HepG2 (cell line): ENCODE results near the gene TNXB. TPM values are rescaled to one million over a fixed set of nuclear protein-coding genes. Genes with fewer than 3 reads are reported as not detected.

Experiments
- ATAC-seq: fragments of 200-7000 bp; cut with Tn5 transposase; 3 replicates; pipeline ENCODE4 v1.9.1; 2020; ENCODE audit warnings: mild to moderate bottlenecking, moderate library complexity
- BruUV-seq: library from RNA; stranded (reverse); fragments of 400-500 nt; replicated peaks from 2 replicates; lab custom pipeline; 2021; lab: Mats Ljungman, UMichigan
- CTCF ChIA-PET: fragments of 300-600 bp; formaldehyde crosslinking; extraction: SDS; loops from one replicate; lab custom pipeline; 2021; ENCODE audit warnings: low total read pairs, inconsistent platforms, low intra/inter-chr PET ratio; lab: Yijun Ruan, JAX
- POLR2A ChIA-PET: fragments of 350-600 bp; sonication (Branson Sonifier 250); formaldehyde crosslinking; loops from one replicate; lab custom pipeline; 2020; ENCODE audit warnings: antibody characterized with exemption, inconsistent platforms; lab: Yijun Ruan, JAX
- DNase-seq: peaks from one replicate; pipeline ENCODE4 v3.0.0-alpha.2; 2015; ENCODE audit warnings: low spot score
- FAIRE-seq: peaks from 3 replicates; lab custom pipeline; 2011; peaks lifted over from hg19 to GRCh38; lab: Jason Lieb, UNC
- H2AFZ ChIP-seq: one replicate; pipeline ENCODE4 v1.6.1; 2011; ENCODE audit warnings: low read length, inconsistent platforms
- H3K27ac ChIP-seq: fragments of 300-600 bp; 3 replicates; pipeline ENCODE4 v1.8.0; 2011; ENCODE audit warnings: mixed run types, mild to moderate bottlenecking, mixed read lengths, low read length, inconsistent platforms; ENCODE audit not compliant: insufficient read depth; ENCODE audit errors: extremely low read length
- H3K27me3 ChIP-seq, 2 experiments: fragments of 200-600 bp in 1 of 2; 2 replicates in 1 of 2; 3 replicates in 1 of 2; pipeline versions ENCODE4 v1.6.0 to v1.8.0; 2011; ENCODE audit warnings: low read length in 2 of 2, mild to moderate bottlenecking in 2 of 2, moderate library complexity in 2 of 2, inconsistent platforms in 1 of 2; ENCODE audit not compliant: insufficient read depth in 2 of 2, control insufficient read depth in 1 of 2
- H3K36me3 ChIP-seq, 2 experiments: fragments of 200-600 bp in 1 of 2; replicated peaks in 1 of 2; 2 replicates in 1 of 2; 3 replicates in 1 of 2; pipeline versions ENCODE4 v1.5.1 to v1.8.0; 2011; ENCODE audit warnings: low read length in 2 of 2, inconsistent platforms in 1 of 2; ENCODE audit not compliant: insufficient read depth in 2 of 2, control insufficient read depth in 1 of 2
- H3K4me1 ChIP-seq: 2 replicates; pipeline ENCODE4 v1.5.1; 2012; ENCODE audit warnings: low read length, inconsistent platforms; ENCODE audit not compliant: insufficient read depth
- H3K4me2 ChIP-seq: 2 replicates; pipeline ENCODE4 v1.6.0; 2011; ENCODE audit warnings: low read depth, low read length, inconsistent platforms
- H3K4me3 ChIP-seq, 3 experiments: fragments of 200-600 bp in 1 of 3; sonication (generic), shearing (Covaris generic) in 1 of 3; replicated peaks in 1 of 3; 2 replicates each; pipeline ENCODE4 v1.5.1; 2011 to 2016; ENCODE audit warnings: low read length in 3 of 3, inconsistent platforms in 2 of 3, low read depth in 2 of 3, mild to moderate bottlenecking in 2 of 3, control low read depth in 1 of 3, mixed read lengths in 1 of 3; ENCODE audit not compliant: insufficient read depth in 1 of 3
- H3K79me2 ChIP-seq: one replicate; pipeline ENCODE4 v1.6.1; 2011; ENCODE audit warnings: low read length, inconsistent platforms; ENCODE audit not compliant: insufficient read depth
- H3K9ac ChIP-seq: 2 replicates; pipeline ENCODE4 v1.6.0; 2011; ENCODE audit warnings: mild to moderate bottlenecking, low read depth, low read length, inconsistent platforms; ENCODE audit not compliant: insufficient read depth
- H3K9me3 ChIP-seq: 2 replicates; pipeline ENCODE4 v1.5.1; 2012; ENCODE audit warnings: mild to moderate bottlenecking, low read length
- H4K20me1 ChIP-seq: 2 replicates; pipeline ENCODE4 v1.6.0; 2011; ENCODE audit warnings: inconsistent platforms, mild to moderate bottlenecking, low read length, moderate library complexity; ENCODE audit not compliant: insufficient read depth
- FOXK1 ChIP-seq: sonication (generic); formaldehyde crosslinking; IDR thresholded peaks from 2 replicates; pipeline ENCODE4 v1.4.0; 2020; ENCODE audit warnings: low read depth, missing genetic modification reagents, borderline replicate concordance
- GPN1 ChIP-seq: sonication (generic); formaldehyde crosslinking; IDR thresholded peaks from 2 replicates; pipeline ENCODE4 v1.5.1; 2020; ENCODE audit warnings: missing genetic modification reagents, borderline replicate concordance
- SATB2 ChIP-seq: sonication (generic); formaldehyde crosslinking; IDR thresholded peaks from 2 replicates; pipeline ENCODE4 v1.5.0; 2020; ENCODE audit warnings: missing genetic modification reagents
- SRSF4 ChIP-seq: fragments of 200-400 bp; formaldehyde crosslinking; IDR thresholded peaks from one replicate; pipeline ENCODE4 v1.6.1; 2018; ENCODE audit warnings: mild to moderate bottlenecking, low read depth, low read length, moderate library complexity; ENCODE audit not compliant: poor library complexity, severe bottlenecking
- XBP1 ChIP-seq: sonication (generic); formaldehyde crosslinking; IDR thresholded peaks from 2 replicates; pipeline ENCODE4 v1.5.0; 2020; ENCODE audit warnings: missing genetic modification reagents
- ZNF430 ChIP-seq: sonication (generic); formaldehyde crosslinking; IDR thresholded peaks from 2 replicates; pipeline ENCODE4 v1.9.0; 2021; ENCODE audit warnings: mild to moderate bottlenecking, missing genetic modification reagents
- ZNF484 ChIP-seq: sonication (generic); formaldehyde crosslinking; IDR thresholded peaks from 2 replicates; pipeline ENCODE4 v1.5.1; 2020; ENCODE audit warnings: mild to moderate bottlenecking, low read depth, missing genetic modification reagents, borderline replicate concordance
- ZNF839 ChIP-seq: sonication (generic); formaldehyde crosslinking; IDR thresholded peaks from 2 replicates; pipeline ENCODE4 v1.4.0; 2020; ENCODE audit warnings: missing genetic modification reagents, mild to moderate bottlenecking, borderline replicate concordance
- WGBS: methylation state at CpG from one replicate; pipeline ENCODE4 v1.1.6; 2017; ENCODE audit warnings: low lambda C conversion rate; 5-methylcytosine and 5-hydroxymethylcytosine counted together
- in situ Hi-C: cut with HindIII; loops from 2 replicates; pipeline ENCODE4 v1.10.0; 2017; ENCODE audit warnings: low pct_unique_long_range_greater_than_20kb; ENCODE audit not compliant: extremely low pct_ligation_motif_present
- intact Hi-C: fragments of 100-400 bp; cut with micrococcal nuclease; formaldehyde crosslinking; loops from one replicate; pipeline ENCODE4 v1.10.0; 2022; ENCODE audit not compliant: unreplicated experiment
- polyA plus RNA-seq, 8 experiments: library from polyadenylated mRNA; depleted of rRNA in 3 of 8; stranded (reverse) in 7 of 8; unstranded in 1 of 8; fragments of >200 nt; fragmentation: Illumina TruSeq in 4 of 8; extraction: Trizol in 4 of 8; gene quantifications; 2 replicates each; pipeline versions ENCODE4 v1.2.1 to v1.2.3, GENCODE V29; 2011 to 2016; ENCODE audit warnings: low read depth in 4 of 8, missing spikeins in 1 of 8, mixed read lengths in 1 of 8; ENCODE audit not compliant: insufficient read depth in 1 of 8
- total RNA-seq, 5 experiments: library from RNA; depleted of rRNA; stranded (reverse); fragments of >200 nt; fragmentation: Illumina TruSeq; extraction: Trizol; gene quantifications; 2 replicates each; pipeline ENCODE4 v1.2.3, GENCODE V29; 2016; ENCODE audit warnings: low read depth in 1 of 5
- TF ChIP-seq, protein P1 (sequence below): sonication (generic); formaldehyde crosslinking; IDR thresholded peaks from 2 replicates; pipeline ENCODE4 v1.4.0; 2020; ENCODE audit warnings: mild to moderate bottlenecking, missing genetic modification reagents

Gene TNXB
- total and polyA plus RNA-seq, 2 of the 13 experiments (the other 11 are each of a cell fraction or from before 2014, with no cell fraction given), result 1.6 to 2.7 TPM

- Histone ChIP-seq H3K36me3 (no peaks in the 10 kb centered on the region), H3K9me3 (no peaks in the 10 kb centered on the region), H3K27me3 (peaks cover 18 to 71% of the 10 kb centered on the region in 2 experiments), H4K20me1 (no peaks in the 10 kb centered on the region), H3K4me3 (no peak overlapping the region), H3K27ac (no peak overlapping the region), H3K9ac (no peak overlapping the region), H3K4me2 (no peak overlapping the region), H3K79me2 (no peaks in the 10 kb centered on the region), H3K4me1 (no peaks in the 10 kb centered on the region), H2AFZ (no peak overlapping the region)
- intact Hi-C loops, result no loop called here
- TF ChIP-seq SRSF4 (no peak), ZNF839 (CRISPR knock-in tag) (no peak), GPN1 (CRISPR knock-in tag) (no peak), ZNF430 (no peak), ZNF484 (CRISPR knock-in tag) (no peak), FOXK1 (CRISPR knock-in tag) (no peak), XBP1 (CRISPR knock-in tag) (no peak), SATB2 (CRISPR knock-in tag) (no peak)
- TF ChIP-seq, protein P1, sequence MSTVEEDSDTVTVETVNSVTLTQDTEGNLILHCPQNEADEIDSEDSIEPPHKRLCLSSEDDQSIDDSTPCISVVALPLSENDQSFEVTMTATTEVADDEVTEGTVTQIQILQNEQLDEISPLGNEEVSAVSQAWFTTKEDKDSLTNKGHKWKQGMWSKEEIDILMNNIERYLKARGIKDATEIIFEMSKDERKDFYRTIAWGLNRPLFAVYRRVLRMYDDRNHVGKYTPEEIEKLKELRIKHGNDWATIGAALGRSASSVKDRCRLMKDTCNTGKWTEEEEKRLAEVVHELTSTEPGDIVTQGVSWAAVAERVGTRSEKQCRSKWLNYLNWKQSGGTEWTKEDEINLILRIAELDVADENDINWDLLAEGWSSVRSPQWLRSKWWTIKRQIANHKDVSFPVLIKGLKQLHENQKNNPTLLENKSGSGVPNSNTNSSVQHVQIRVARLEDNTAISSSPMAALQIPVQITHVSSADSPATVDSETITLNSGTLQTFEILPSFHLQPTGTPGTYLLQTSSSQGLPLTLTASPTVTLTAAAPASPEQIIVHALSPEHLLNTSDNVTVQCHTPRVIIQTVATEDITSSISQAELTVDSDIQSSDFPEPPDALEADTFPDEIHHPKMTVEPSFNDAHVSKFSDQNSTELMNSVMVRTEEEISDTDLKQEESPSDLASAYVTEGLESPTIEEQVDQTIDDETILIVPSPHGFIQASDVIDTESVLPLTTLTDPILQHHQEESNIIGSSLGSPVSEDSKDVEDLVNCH, result no peak
- FAIRE-seq, result no peak
- ATAC-seq, result no peak
- no peak for DNase-seq
- in situ Hi-C loops, result no loop called here
- 51% methylated on average over 11 of the region's 11 CpGs for WGBS
- no TSS peak for BruUV-seq
- POLR2A ChIA-PET, result no interaction called here
- CTCF ChIA-PET, result no interaction called here
Measured at GRCh38 chr6:32058511-32058963, 50.6 kb downstream of the TNXB start.
